Measurements from ENCODE around the gene FIGNL2.

GRCh38 chr12:51863933-51864832 is 15.7 kb upstream of the FIGNL2 start:
- TF ChIP-seq CTCF (conservative IDR thresholded peaks at IDR 0.05; ENCODE audit: low read depth in 2 of 2) (no peak), POLR2AphosphoS5 (IDR thresholded peaks at IDR 0.05; ENCODE audit: low read depth) (peak; percentile 84), EZH2 (IDR thresholded peaks at IDR 0.05; ENCODE audit: low read depth, unreplicated experiment) (no peak), ETS1 (IDR thresholded peaks at IDR 0.05) (no peak), EZH2phosphoT487 (IDR thresholded peaks at IDR 0.05; ENCODE audit: unreplicated experiment) (no peak), ZNF331 (CRISPR knock-in tag; IDR thresholded peaks at IDR 0.05; ENCODE audit: low read depth) (no peak), JUNB (IDR thresholded peaks at IDR 0.05; ENCODE audit: unreplicated experiment) (no peak)
